ENCODE data around the gene LRIT2. TPM values are rescaled to one million over a fixed set of nuclear protein-coding genes. Genes with fewer than 3 reads are reported as not detected.

LRIT2 gene
- total RNA-seq, 1 donor from 2014 or later = not detected

DNA sequence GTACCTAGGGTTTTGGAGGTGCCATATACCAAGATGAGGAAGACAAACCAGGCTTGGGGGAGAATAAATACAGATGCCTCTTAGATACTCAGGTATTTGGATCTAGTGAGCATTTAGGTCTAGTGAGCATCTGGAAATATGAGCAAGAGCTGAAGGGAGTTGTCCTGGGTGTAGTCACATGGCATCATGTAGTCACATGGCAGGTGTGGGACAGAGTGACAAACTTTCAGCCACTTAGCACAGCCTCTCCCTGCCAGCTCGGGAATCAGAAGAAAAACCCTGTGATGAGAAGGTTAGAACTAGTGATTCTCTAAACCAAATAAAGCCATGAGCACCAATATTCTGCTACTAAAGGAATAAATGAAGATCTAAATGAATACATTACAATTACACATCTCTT is 43.8 kb upstream of the LRIT2 start:
- no peak overlapping the region for H3K27ac ChIP-seq
- H3K4me3 ChIP-seq = no peak overlapping the region
- DNase-seq (ENCODE audit: low spot score) = no peak

DNA sequence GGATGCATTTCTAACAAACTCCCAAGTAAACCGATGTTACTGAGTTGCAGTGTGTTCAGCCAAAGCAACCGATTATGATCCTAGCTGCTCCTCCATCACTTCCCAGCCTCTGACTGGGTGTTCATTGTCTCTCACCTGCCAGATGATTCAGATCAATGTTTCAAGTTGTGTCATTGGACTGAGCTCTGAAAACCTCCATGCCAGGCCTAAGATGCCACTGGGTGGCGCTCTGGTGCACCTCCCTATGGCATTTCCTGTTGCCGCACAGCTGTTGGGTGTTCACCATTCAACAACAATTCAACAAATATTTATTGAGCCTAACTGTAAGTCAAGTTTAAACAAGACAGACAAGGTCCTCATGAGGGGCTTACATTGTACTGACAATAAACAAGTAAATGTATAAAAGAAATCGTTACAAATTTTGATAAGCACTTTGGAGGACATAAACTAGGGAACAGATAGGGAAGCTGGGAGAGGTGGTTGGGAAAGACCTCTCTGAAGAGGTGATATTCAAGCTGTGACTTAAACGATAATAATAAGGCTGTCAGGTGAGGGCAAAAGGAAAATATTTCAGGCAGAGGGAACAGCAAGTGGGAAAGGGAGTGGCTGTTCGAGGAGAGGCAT is 42.3 kb upstream of the LRIT2 start:
- Histone ChIP-seq H3K9me3 (ENCODE audit: low read depth) (no peaks in the 10 kb centered on the region), H3F3A (ENCODE audit: low read depth) (no peaks in the 10 kb centered on the region), H2AFZ (replicated peaks) (peak overlapping the region; percentile 43), H3K36me3 (no peaks in the 10 kb centered on the region), H3K79me2 (ENCODE audit: low read depth) (no peaks in the 10 kb centered on the region), H3K4me1 (no peaks in the 10 kb centered on the region), H3K4me3 (no peak overlapping the region), H3K4me2 (no peak overlapping the region), H3K9ac (no peak overlapping the region), H3K27me3 (peaks cover 4% of the 10 kb centered on the region), H4K20me1 (ENCODE audit: low read depth) (no peaks in the 10 kb centered on the region), H3K27ac (no peak overlapping the region)
- Mint-ChIP-seq H3K4me1 (peaks cover 12% of the 10 kb centered on the region), H3K27me3 (ENCODE audit: insufficient read depth, low read depth) (peaks cover 2% of the 10 kb centered on the region), H3K4me3 (no peak overlapping the region), H3K27ac (no peak overlapping the region), H3K9me3 (no peaks in the 10 kb centered on the region), H3K36me3 (no peaks in the 10 kb centered on the region)
- peak; percentile 67 for DNase-seq (ENCODE audit: low spot score)
- TF ChIP-seq EZH2 (IDR thresholded peaks at IDR 0.05) (no peak), EZH2phosphoT487 (IDR thresholded peaks at IDR 0.05) (no peak), CTCF (IDR thresholded peaks at IDR 0.05) (peak; percentile 83)

More for the DNA sequence above, 43.8 kb upstream of the LRIT2 start:
- H3K9ac ChIP-seq = no peak overlapping the region
- Mint-ChIP-seq H3K36me3 (no peaks in the 10 kb centered on the region), H3K4me3 (no peak overlapping the region), H3K27ac (no peak overlapping the region), H3K9me3 (no peaks in the 10 kb centered on the region), H3K27me3 (ENCODE audit: insufficient read depth, low read depth) (no peaks in the 10 kb centered on the region), H3K4me1 (peaks cover 12% of the 10 kb centered on the region)
- no peak overlapping the region for H2AFZ ChIP-seq (replicated peaks)
- no peaks in the 10 kb centered on the region for H3K79me2 ChIP-seq (ENCODE audit: low read depth)
- no peaks in the 10 kb centered on the region for H4K20me1 ChIP-seq (ENCODE audit: low read depth)
- peaks cover 3% of the 10 kb centered on the region for H3K27me3 ChIP-seq
- no peaks in the 10 kb centered on the region for H3K9me3 ChIP-seq (ENCODE audit: low read depth)
- H3K4me2 ChIP-seq = no peak overlapping the region
- H3K4me1 ChIP-seq = no peaks in the 10 kb centered on the region
- H3K36me3 ChIP-seq = no peaks in the 10 kb centered on the region
- H3F3A ChIP-seq (ENCODE audit: low read depth) = no peaks in the 10 kb centered on the region
- TF ChIP-seq EZH2 (IDR thresholded peaks at IDR 0.05) (no peak), EZH2phosphoT487 (IDR thresholded peaks at IDR 0.05) (no peak)

GRCh38 chr10:84265418-84265817 is 40.1 kb upstream of the LRIT2 start:
- H3K4me2 ChIP-seq = no peak overlapping the region
- no peak overlapping the region for H3K27ac ChIP-seq
- Mint-ChIP-seq H3K4me1 (peaks cover 12% of the 10 kb centered on the region), H3K27ac (no peak overlapping the region), H3K36me3 (no peaks in the 10 kb centered on the region), H3K27me3 (ENCODE audit: insufficient read depth, low read depth) (peaks cover 4% of the 10 kb centered on the region), H3K9me3 (no peaks in the 10 kb centered on the region), H3K4me3 (peak overlapping the region; percentile 20)
- no peaks in the 10 kb centered on the region for H3F3A ChIP-seq (ENCODE audit: low read depth)
- no peaks in the 10 kb centered on the region for H3K79me2 ChIP-seq (ENCODE audit: low read depth)
- TF ChIP-seq EZH2 (IDR thresholded peaks at IDR 0.05) = no peak
- TF ChIP-seq EZH2phosphoT487 (IDR thresholded peaks at IDR 0.05) = no peak
- no peak for TF ChIP-seq CTCF (IDR thresholded peaks at IDR 0.05)
- H3K9ac ChIP-seq = no peak overlapping the region
- peaks cover 4% of the 10 kb centered on the region for H3K27me3 ChIP-seq
- DNase-seq (ENCODE audit: low spot score) = no peak
- no peak overlapping the region for H3K4me3 ChIP-seq
- no peaks in the 10 kb centered on the region for H3K4me1 ChIP-seq
- no peaks in the 10 kb centered on the region for H4K20me1 ChIP-seq (ENCODE audit: low read depth)
- no peak overlapping the region for H2AFZ ChIP-seq (replicated peaks)
- no peaks in the 10 kb centered on the region for H3K9me3 ChIP-seq (ENCODE audit: low read depth)
- no peaks in the 10 kb centered on the region for H3K36me3 ChIP-seq

- Histone ChIP-seq H2AFZ (replicated peaks) (peak overlapping the region; percentile 28), H3K4me3 (peak overlapping the region; percentile 18), H3K4me1 (no peaks in the 10 kb centered on the region), H3F3A (ENCODE audit: low read depth) (no peaks in the 10 kb centered on the region), H3K79me2 (ENCODE audit: low read depth) (no peaks in the 10 kb centered on the region), H3K9ac (no peak overlapping the region), H4K20me1 (ENCODE audit: low read depth) (no peaks in the 10 kb centered on the region), H3K9me3 (ENCODE audit: low read depth) (no peaks in the 10 kb centered on the region), H3K27ac (no peak overlapping the region), H3K4me2 (no peak overlapping the region), H3K27me3 (peaks cover 4% of the 10 kb centered on the region), H3K36me3 (no peaks in the 10 kb centered on the region)
- peaks cover 4% of the 10 kb centered on the region for H3K27me3 Mint-ChIP-seq (ENCODE audit: insufficient read depth, low read depth)
- H3K4me1 Mint-ChIP-seq = peaks cover 12% of the 10 kb centered on the region
- peak; percentile 98 for TF ChIP-seq CTCF (IDR thresholded peaks at IDR 0.05)
- no peak for TF ChIP-seq EZH2 (IDR thresholded peaks at IDR 0.05)
- peak; percentile 84 for DNase-seq (ENCODE audit: low spot score)
- H3K4me3 Mint-ChIP-seq = peak overlapping the region; percentile 24
- H3K36me3 Mint-ChIP-seq = no peaks in the 10 kb centered on the region
- H3K27ac Mint-ChIP-seq = no peak overlapping the region
- no peaks in the 10 kb centered on the region for H3K9me3 Mint-ChIP-seq
These were observed 39.3 kb upstream of the LRIT2 start for GRCh38 chr10:84264611-84265141.

All from neural progenitor cell (in vitro differentiated cells).